HFF-Myc (cell line): ENCODE data around the gene MARS1.

ENCODE experiments used
- DNase-seq: peaks from one replicate; pipeline ENCODE4 v3.0.0-alpha.2; 2011; ENCODE audit warnings: low read depth; ENCODE audit errors: extremely low read depth
- H3K4me3 ChIP-seq: replicated peaks from 2 replicates; pipeline ENCODE4 v1.5.1; 2011; ENCODE audit warnings: low read depth, mild to moderate bottlenecking, control low read depth, low read length
- CTCF ChIP-seq: IDR thresholded peaks from 2 replicates; pipeline ENCODE4 v1.5.1; 2012; ENCODE audit warnings: mild to moderate bottlenecking, low read depth, low read length, control low read depth; ENCODE audit errors: missing control alignments

MARS1 gene

GRCh38 chr12:57528831-57529555 is 41.1 kb downstream of the MARS1 start:
- no peak for TF ChIP-seq CTCF
- no peak overlapping the region for H3K4me3 ChIP-seq
- DNase-seq, result no peak

- H3K4me3 ChIP-seq, result no peak overlapping the region
- DNase-seq, result no peak
- no peak for TF ChIP-seq CTCF
Observed at GRCh38 chr12:57529831-57530230, 42.0 kb downstream of the MARS1 start.

GRCh38 chr12:57530396-57531142 is 42.7 kb downstream of the MARS1 start:
- DNase-seq, result no peak
- TF ChIP-seq CTCF, result no peak
- H3K4me3 ChIP-seq, result no peak overlapping the region

- DNase-seq, result no peak
- H3K4me3 ChIP-seq, result no peak overlapping the region
- TF ChIP-seq CTCF, result no peak
Observed at GRCh38 chr12:57531836-57532235, 44.0 kb downstream of the MARS1 start.

- DNase-seq, result no peak
- no peak overlapping the region for H3K4me3 ChIP-seq
- no peak for TF ChIP-seq CTCF
Observed at GRCh38 chr12:57533108-57533507, 45.2 kb downstream of the MARS1 start.

GRCh38 chr12:57534250-57534649 is 46.4 kb downstream of the MARS1 start:
- TF ChIP-seq CTCF, result no peak
- H3K4me3 ChIP-seq, result no peak overlapping the region
- DNase-seq, result no peak
